ENCODE data around the gene FAM168B.

GRCh38 chr2:131130298-131130596 is 37.0 kb upstream of the FAM168B start:
- TF ChIP-seq CTCF (IDR thresholded peaks at IDR 0.05) (no peak), POLR2A (IDR thresholded peaks at IDR 0.05) (no peak)

All from body of pancreas (tissue), 4 donors.